ENCODE results near the gene SLC40A1. TPM values are rescaled to one million over a fixed set of nuclear protein-coding genes. Genes with fewer than 3 reads are reported as not detected.

SLC40A1 gene
- total and polyA plus RNA-seq, 10 of the 15 experiments (the other 5 are each of a cell fraction or from before 2014, with no cell fraction given) = 0.01 to 0.38 (median 0.08) TPM; not detected in 7

GRCh38 chr2:189602233-189602632 is 21.6 kb upstream of the SLC40A1 start:
- in situ Hi-C loops (cut with MboI) (no loop called here), intact Hi-C loops (cut with micrococcal nuclease; ENCODE audit: unreplicated experiment) (no loop called here)
- H3K79me2 ChIP-seq (ENCODE audit: control insufficient read depth, insufficient read depth, low read length) = no peaks in the 10 kb centered on the region
- H4K20me1 ChIP-seq (ENCODE audit: control insufficient read depth, insufficient read depth) = no peaks in the 10 kb centered on the region
- H3K9me3 ChIP-seq (replicated peaks; ENCODE audit: control insufficient read depth, insufficient read depth, low read length) = no peaks in the 10 kb centered on the region
- no peak overlapping the region for H3K4me3 ChIP-seq
- ChIA-PET SMC1A (ENCODE audit: uncharacterized antibody, unreplicated experiment) (no interaction called here), RAD21 (ENCODE audit: unreplicated experiment) (no interaction called here), CTCF (no interaction called here), POLR2A (no interaction called here)
- TF ChIP-seq REST (IDR thresholded peaks at IDR 0.05; ENCODE audit: low read depth, low read length) (no peak), RAD21 (IDR thresholded peaks at IDR 0.05; ENCODE audit: insufficient read depth, low read depth, low read length) (no peak), BCL11A (IDR thresholded peaks at IDR 0.05; ENCODE audit: low read depth, low read length) (no peak), MYB (IDR thresholded peaks at IDR 0.05; ENCODE audit: borderline replicate concordance, low read depth, low read length) (no peak), ZNF687 (IDR thresholded peaks at IDR 0.05) (no peak), CHD1 (IDR thresholded peaks at IDR 0.05; ENCODE audit: low read depth, low read length) (no peak), ZBTB11 (CRISPR knock-in tag; IDR thresholded peaks at IDR 0.05) (no peak), SRF (IDR thresholded peaks at IDR 0.05; ENCODE audit: low read depth in 2 of 2, low read length in 2 of 2) (no peak)
- DNase-seq (ENCODE audit: low read depth, low spot score) = no peak
- no peak for ATAC-seq
- 22% methylated on average over 4 of the region's 4 CpGs for WGBS (ENCODE audit: insufficient coverage, insufficient replicate concordance, low lambda C conversion rate, missing lambda C conversion rate)
- H3K36me3 ChIP-seq (ENCODE audit: control insufficient read depth in 2 of 2, insufficient read depth in 2 of 2, low read length in 1 of 2) = no peaks in the 10 kb centered on the region
- no peak overlapping the region for H3K9ac ChIP-seq (ENCODE audit: control insufficient read depth, insufficient read depth, low read length)
- no peaks in the 10 kb centered on the region for H3K4me1 ChIP-seq (ENCODE audit: control insufficient read depth, insufficient read depth, low read length)
- no TSS peak for BruUV-seq (replicated peaks)
- H3K27ac ChIP-seq (ENCODE audit: control insufficient read depth, insufficient read depth) = no peak overlapping the region
- no peak for FAIRE-seq
- H3K27me3 ChIP-seq (replicated peaks in 1 of 2; ENCODE audit: control insufficient read depth in 2 of 2, insufficient read depth in 2 of 2, low read length in 1 of 2) = no peaks in the 10 kb centered on the region
- H3K4me2 ChIP-seq (ENCODE audit: control insufficient read depth, insufficient read depth) = no peak overlapping the region
- no peak overlapping the region for H2AFZ ChIP-seq (ENCODE audit: control insufficient read depth, low read depth, low read length)

All from GM12878 (cell line).